Measurements from ENCODE around the gene KRTAP10-11. TPM values are rescaled to one million over a fixed set of nuclear protein-coding genes. Genes with fewer than 3 reads are reported as not detected.

KRTAP10-11 gene
- total and polyA plus RNA-seq, 2 donors from 2014 or later: not detected

DNA sequence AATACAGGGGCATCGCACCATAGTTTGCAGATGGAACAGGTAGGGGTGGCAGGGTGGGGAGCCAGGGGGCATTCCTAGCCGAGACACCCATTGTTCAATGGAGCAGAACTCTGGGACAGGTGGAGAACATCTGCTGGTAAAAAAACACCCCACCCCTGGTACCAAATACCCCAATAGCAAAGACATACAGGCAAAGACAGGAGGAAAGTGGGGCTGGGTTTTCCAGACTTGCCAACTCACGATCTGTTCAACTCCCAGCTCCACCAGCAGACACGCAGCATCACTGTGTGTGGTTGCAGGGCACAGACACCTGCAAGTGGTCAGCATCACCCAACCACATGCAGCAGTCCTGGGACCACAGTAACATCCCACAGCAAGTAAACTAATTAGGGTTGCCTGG is 34.7 kb upstream of the KRTAP10-11 start:
- no peak for DNase-seq
- intact Hi-C loops (cut with DNase I): no loop called here
- H3K9ac ChIP-seq (ENCODE audit: low read length in 3 of 3): no peak overlapping the region
- H3K4me1 ChIP-seq (ENCODE audit: control insufficient read depth in 2 of 3, insufficient read depth in 2 of 3, low read depth in 1 of 3, low read length in 3 of 3): no peaks in the 10 kb centered on the region
- no peak for TF ChIP-seq CTCF (IDR thresholded peaks at IDR 0.05; ENCODE audit: borderline replicate concordance, extremely low read depth, insufficient read depth)
- no peak for FAIRE-seq
- H3K27ac ChIP-seq (ENCODE audit: low read depth in 2 of 2, low read length in 2 of 2): no peak overlapping the region
- H3K27me3 ChIP-seq (ENCODE audit: control insufficient read depth, insufficient read depth, low read length): no peaks in the 10 kb centered on the region
- peaks cover 0 to 5% (median 0%) of the 10 kb centered on the region in 3 donors for H3K9me3 ChIP-seq (ENCODE audit: control insufficient read depth in 2 of 3, insufficient read depth in 1 of 3, low read length in 3 of 3)
- H3K4me3 ChIP-seq (ENCODE audit: low read length in 3 of 3): no peak overlapping the region
- no peaks in the 10 kb centered on the region for H3K36me3 ChIP-seq (ENCODE audit: control insufficient read depth in 2 of 3, insufficient read depth in 3 of 3, low read length in 3 of 3)

GRCh38 chr21:44612029-44612486 is 34.2 kb upstream of the KRTAP10-11 start, which contains the start of gene KRTAP10-8:
TSS of gene KRTAP10-8 (plus strand) at chr21:44612079. CDS start at chr21:44612101, 22 bp downstream.
- DNase-seq (peak in 1 of 5 donors; percentile 59), FAIRE-seq (no peak)
- no peaks in the 10 kb centered on the region for H3K4me1 ChIP-seq (ENCODE audit: control insufficient read depth in 2 of 3, insufficient read depth in 2 of 3, low read depth in 1 of 3, low read length in 3 of 3)

GRCh38 chr21:44612669-44613229 is 33.5 kb upstream of the KRTAP10-11 start:
- Histone ChIP-seq H3K4me1 (ENCODE audit: control insufficient read depth in 2 of 3, insufficient read depth in 2 of 3, low read depth in 1 of 3, low read length in 3 of 3) (no peaks in the 10 kb centered on the region), H3K27me3 (ENCODE audit: control insufficient read depth, insufficient read depth, low read length) (no peaks in the 10 kb centered on the region), H3K9ac (ENCODE audit: low read length in 3 of 3) (no peak overlapping the region), H3K9me3 (ENCODE audit: control insufficient read depth in 2 of 3, insufficient read depth in 1 of 3, low read length in 3 of 3) (peaks cover 0 to 5% (median 0%) of the 10 kb centered on the region in 3 donors), H3K36me3 (ENCODE audit: control insufficient read depth in 2 of 3, insufficient read depth in 3 of 3, low read length in 3 of 3) (no peaks in the 10 kb centered on the region), H3K4me3 (ENCODE audit: low read length in 3 of 3) (no peak overlapping the region), H3K27ac (ENCODE audit: low read depth in 2 of 2, low read length in 2 of 2) (no peak overlapping the region)
- DNase-seq: peak in 1 of 5 donors; percentile 71
- intact Hi-C loops (cut with DNase I): no loop called here
- no peak for TF ChIP-seq CTCF (IDR thresholded peaks at IDR 0.05; ENCODE audit: borderline replicate concordance, extremely low read depth, insufficient read depth)
- no peak for FAIRE-seq

More at GRCh38 chr21:44612029-44612486, 34.2 kb upstream of the KRTAP10-11 start, which contains the start of gene KRTAP10-8:
- Histone ChIP-seq H3K27me3 (ENCODE audit: control insufficient read depth, insufficient read depth, low read length) (no peaks in the 10 kb centered on the region), H3K9me3 (ENCODE audit: control insufficient read depth in 2 of 3, insufficient read depth in 1 of 3, low read length in 3 of 3) (peaks cover 0 to 5% (median 0%) of the 10 kb centered on the region in 3 donors), H3K4me3 (ENCODE audit: low read length in 3 of 3) (no peak within 1 kb of the TSS), H3K36me3 (ENCODE audit: control insufficient read depth in 2 of 3, insufficient read depth in 3 of 3, low read length in 3 of 3) (no peaks in the 10 kb centered on the region), H3K9ac (ENCODE audit: low read length in 3 of 3) (no peak within 1 kb of the TSS), H3K27ac (ENCODE audit: low read depth in 2 of 2, low read length in 2 of 2) (no peak within 1 kb of the TSS)
- TF ChIP-seq CTCF (IDR thresholded peaks at IDR 0.05; ENCODE audit: borderline replicate concordance, extremely low read depth, insufficient read depth): no peak
- intact Hi-C loops (cut with DNase I): no loop called here
